Muscle of leg (tissue), 11 donors: ENCODE results near the gene ATP2A2. TPM values are rescaled to one million over a fixed set of nuclear protein-coding genes. Genes with fewer than 3 reads are reported as not detected.
A peak's percentile ranks its signal among the peaks of the same experiment; 100 is the strongest.
"Not testable (repeated sequence)": the region's sequence is repeated elsewhere in the genome, so short reads cannot be mapped to it uniquely, and the experiment has no call there.

Experiments
- DNase-seq: peaks from one replicate; pipeline ENCODE4 v3.0.0; 2013
- H3K27ac ChIP-seq: one replicate; pipeline ENCODE4 v1.5.1; 2013; ENCODE audit warnings: mild to moderate bottlenecking, low read length, control low read depth
- H3K27me3 ChIP-seq: one replicate; pipeline ENCODE4 v1.6.1; 2013; ENCODE audit warnings: low read length; ENCODE audit not compliant: control insufficient read depth, insufficient read depth
- H3K36me3 ChIP-seq: one replicate; pipeline ENCODE4 v1.6.1; 2013; ENCODE audit warnings: low read length; ENCODE audit not compliant: control insufficient read depth, insufficient read depth
- H3K4me1 ChIP-seq: one replicate; pipeline ENCODE4 v1.6.1; 2013; ENCODE audit warnings: low read length; ENCODE audit not compliant: control insufficient read depth, insufficient read depth
- H3K4me3 ChIP-seq: one replicate; pipeline ENCODE4 v1.5.1; 2013; ENCODE audit warnings: low read length, control low read depth
- H3K9me3 ChIP-seq: replicated peaks from 2 replicates; pipeline ENCODE4 v1.6.1; 2013; ENCODE audit warnings: low read depth, low read length; ENCODE audit not compliant: control insufficient read depth
- WGBS: methylation state at CpG from one replicate; pipeline ENCODE4 v1.1.5; 2013; ENCODE audit warnings: missing lambda C conversion rate; ENCODE audit not compliant: insufficient coverage; 5-methylcytosine and 5-hydroxymethylcytosine counted together
- polyA plus RNA-seq, 8 donors: library from polyadenylated mRNA; unstranded; fragments of 120-200 nt; gene quantifications; one replicate each; pipeline versions ENCODE4 v1.2.1 to v1.2.3, GENCODE V29; 2013; ENCODE audit warnings: inconsistent platforms in 1 of 8, low replicate concordance in 1 of 8; ENCODE audit not compliant: insufficient read length in 8 of 8, insufficient read depth in 1 of 8
- total RNA-seq: library from RNA; stranded (reverse); fragments of 120-200 nt; gene quantifications from one replicate; pipeline ENCODE4 v1.2.4, GENCODE V29; 2013

Gene ATP2A2
- total and polyA plus RNA-seq, 9 donors, result 312 to 712 (median 556) TPM

DNA sequence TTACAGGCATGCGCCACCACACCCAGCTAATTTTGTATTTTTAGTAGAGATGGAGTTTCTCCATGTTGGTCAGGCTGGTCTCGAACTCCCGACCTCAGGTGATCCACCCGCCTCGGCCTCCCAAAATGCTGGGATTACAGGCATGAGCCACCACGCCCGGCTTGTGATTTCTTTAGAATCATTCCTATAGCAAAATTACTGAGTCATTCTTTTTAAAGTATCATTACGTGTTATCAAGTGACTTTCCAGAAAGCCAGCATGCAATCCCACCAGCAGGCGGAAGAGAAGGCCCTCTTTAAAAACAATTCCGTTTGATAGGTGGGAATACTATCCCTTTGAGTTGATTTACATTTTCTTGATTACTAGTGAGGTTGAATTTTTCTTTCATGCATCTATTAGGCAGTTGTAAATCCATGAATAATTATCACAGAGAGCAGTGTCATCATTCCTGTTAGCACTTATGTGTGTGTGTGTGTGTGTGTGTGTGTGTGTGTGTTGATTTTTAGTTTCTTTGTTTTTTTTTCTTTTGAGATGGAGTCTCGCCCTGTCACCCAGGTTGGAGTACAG, 25.1 kb upstream of the ATP2A2 start:
- peaks cover 19% of the 10 kb centered on the region for H3K4me1 ChIP-seq
- WGBS, result 90% methylated on average over 5 of the region's 11 CpGs
- H3K27ac ChIP-seq, H3K9me3 ChIP-seq, DNase-seq, H3K4me3 ChIP-seq, H3K36me3 ChIP-seq, H3K27me3 ChIP-seq: not testable (repeated sequence)

DNA sequence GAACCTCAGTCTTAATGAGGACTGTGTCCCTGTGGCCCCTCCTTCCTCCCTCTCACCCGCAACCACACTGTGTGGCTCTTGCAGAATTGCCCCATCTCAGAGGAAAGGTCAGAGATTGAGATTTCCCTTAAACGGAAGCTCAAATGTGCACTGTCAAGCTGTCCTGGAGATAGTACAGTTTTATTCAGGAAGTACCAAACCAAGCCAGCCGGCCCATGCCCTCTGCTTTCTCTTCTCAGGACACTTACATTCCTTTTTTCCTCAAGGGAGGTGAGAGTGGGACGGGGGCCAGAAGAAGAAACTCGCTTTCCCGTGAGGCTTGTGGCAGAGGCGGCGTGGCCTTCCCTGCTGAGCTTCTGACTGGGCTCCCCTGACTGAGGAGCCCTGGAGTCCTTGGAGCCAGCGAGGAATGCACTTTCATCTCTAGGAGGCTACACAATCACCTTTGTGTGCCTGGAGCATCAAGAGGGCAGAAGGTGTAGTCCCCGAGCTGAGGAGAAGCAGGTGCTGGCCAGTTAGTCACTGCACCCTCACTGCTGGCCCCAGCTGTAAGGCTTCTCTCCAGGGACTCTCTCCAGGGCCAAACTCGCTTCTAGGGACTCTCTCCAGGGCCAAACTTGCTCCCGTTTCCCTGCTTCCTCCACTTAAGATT, 24.1 kb upstream of the ATP2A2 start:
- Histone ChIP-seq H3K27me3 (no peaks in the 10 kb centered on the region), H3K4me1 (peaks cover 19% of the 10 kb centered on the region), H3K4me3 (no peak overlapping the region), H3K9me3 (no peaks in the 10 kb centered on the region), H3K27ac (peak overlapping the region; percentile 53), H3K36me3 (peaks cover 3% of the 10 kb centered on the region)
- 56% methylated on average over 10 of the region's 12 CpGs for WGBS
- DNase-seq, result peak; percentile 66

DNA sequence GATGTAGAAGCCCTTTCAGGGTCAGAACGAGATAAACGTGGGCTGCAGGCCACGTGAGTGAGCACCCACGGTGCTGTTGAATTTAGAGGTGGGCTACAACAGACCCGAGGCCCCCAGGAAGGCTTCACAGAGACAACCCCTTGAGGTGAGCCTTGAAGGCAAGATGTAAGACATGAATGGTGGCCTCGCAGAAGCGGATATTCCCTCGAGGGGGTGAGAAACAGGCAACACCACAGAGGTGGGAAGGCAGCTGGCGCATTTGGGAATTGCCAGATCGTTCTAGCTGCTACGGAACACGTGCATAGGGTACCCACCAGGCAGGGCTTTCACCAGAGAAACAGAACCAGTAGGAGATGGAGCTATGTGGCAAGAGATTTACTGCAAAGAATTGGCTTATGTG, 22.6 kb upstream of the ATP2A2 start:
- H3K27me3 ChIP-seq, result no peaks in the 10 kb centered on the region
- DNase-seq, result no peak
- peaks cover 12% of the 10 kb centered on the region for H3K4me1 ChIP-seq
- no peak overlapping the region for H3K4me3 ChIP-seq
- no peak overlapping the region for H3K27ac ChIP-seq
- H3K36me3 ChIP-seq, result peaks cover 3% of the 10 kb centered on the region
- no peaks in the 10 kb centered on the region for H3K9me3 ChIP-seq
- WGBS, result 84% methylated on average over 12 of the region's 12 CpGs

DNA sequence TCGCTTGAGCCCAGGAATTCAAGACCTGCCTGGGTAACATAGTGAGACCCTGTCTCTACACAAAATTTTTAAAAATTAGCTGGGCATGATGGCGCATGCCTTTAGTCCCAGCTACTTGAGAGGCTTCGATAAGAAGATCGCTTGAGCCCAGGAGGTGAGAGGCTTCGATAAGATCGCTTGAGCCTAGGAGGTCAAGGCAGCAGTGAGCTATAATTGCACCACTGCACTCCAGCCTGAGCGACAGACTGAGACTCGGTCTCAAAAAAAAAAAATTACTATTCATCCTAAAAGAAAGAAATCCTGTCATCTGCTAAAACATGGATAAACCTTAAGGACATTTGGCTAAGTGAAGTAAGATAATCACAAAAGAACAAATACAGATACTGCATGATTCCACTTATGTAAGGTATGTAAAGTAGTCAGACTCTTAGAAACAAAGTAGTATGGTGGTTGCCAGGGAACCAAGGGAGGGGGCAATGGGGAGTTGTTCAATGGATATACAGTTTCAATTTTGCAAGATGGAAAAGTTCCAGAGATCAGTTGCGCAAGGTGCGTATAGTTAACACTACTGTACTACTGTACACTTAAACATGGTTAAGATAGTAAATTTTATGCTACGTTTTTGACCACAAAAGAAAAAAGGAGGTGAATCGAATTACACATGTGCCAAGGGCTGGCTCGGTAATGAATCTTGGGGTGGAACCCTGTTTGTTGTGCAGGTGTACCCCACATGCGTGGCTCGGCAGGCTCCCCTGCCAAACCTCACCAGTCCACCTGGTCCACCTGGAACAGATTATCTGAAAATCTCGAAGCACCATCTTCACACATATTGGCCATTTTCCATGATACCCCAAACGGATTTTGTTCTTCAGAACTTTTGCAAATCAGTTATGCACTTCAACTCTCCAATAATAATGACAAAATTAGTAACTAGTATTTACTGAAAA, 18.3 kb upstream of the ATP2A2 start:
- Histone ChIP-seq H3K36me3 (peaks cover 2% of the 10 kb centered on the region), H3K27ac (no peak overlapping the region), H3K4me3 (no peak overlapping the region), H3K9me3 (no peaks in the 10 kb centered on the region), H3K4me1 (peaks cover 17% of the 10 kb centered on the region), H3K27me3 (no peaks in the 10 kb centered on the region)
- no peak for DNase-seq
- WGBS, result 68% methylated on average over 8 of the region's 17 CpGs

DNA sequence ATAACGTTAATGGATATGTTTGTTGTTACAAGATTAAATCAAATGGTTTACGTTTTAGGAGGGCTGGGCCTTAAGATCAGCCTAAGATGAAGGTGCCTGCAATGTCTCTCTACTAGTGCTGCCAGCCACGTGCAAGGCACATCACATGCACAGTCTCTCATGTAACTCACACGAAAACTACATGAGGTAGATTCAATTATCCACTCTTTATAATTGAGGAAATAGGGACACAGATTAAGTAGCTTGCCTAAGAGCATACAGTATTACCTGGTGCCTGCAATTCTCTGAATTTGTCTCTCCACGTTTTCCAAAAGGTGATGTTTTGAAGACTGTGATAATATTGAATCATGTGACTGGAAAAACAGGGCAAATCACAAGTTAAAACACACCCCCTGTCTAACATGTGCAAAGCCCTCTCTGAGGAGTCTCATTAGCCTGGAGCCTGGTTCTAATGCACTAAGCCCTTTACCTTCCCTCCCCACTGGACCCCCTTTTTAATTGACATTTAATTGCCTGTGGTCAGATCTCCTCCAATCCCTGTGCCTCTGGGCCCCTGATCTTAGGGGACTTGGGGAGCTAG, 14.6 kb upstream of the ATP2A2 start:
- H3K4me3 ChIP-seq, result no peak overlapping the region
- no peaks in the 10 kb centered on the region for H3K27me3 ChIP-seq
- DNase-seq, result no peak
- no peaks in the 10 kb centered on the region for H3K36me3 ChIP-seq
- peak overlapping the region; percentile 93 for H3K27ac ChIP-seq
- no CpG with 5 or more reads among the region's 5 CpGs for WGBS
- peaks cover 43% of the 10 kb centered on the region for H3K4me1 ChIP-seq
- no peaks in the 10 kb centered on the region for H3K9me3 ChIP-seq

DNA sequence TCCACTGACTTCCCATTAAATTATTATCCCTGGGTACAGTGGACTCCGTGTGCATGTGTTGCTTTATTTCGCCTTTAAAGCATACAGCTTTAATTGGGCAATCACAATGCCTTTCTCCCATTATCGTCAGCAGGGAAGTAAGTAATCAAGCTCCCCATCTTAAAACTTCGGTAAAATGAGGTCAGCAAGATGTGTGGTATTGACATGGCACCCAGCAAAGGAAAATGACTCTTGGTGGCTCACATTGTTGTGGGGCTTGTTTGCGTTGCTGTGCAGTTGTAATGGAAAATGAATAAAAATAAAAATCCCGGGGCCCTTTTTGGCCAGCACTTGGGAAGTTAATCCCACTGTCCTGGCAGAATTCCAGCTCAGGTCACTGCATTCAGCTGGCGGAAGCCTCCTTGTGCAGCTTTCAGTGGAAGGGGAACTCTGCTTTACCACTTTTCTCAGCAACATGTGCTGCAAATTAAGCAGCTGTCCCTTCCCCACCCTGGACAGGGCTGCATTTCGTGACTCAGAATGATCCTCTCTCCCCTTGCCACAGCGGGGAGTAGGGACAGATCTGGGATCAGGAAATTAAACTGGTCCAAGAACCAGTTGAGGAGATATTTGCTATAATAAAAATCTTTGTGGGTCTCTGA, 13.9 kb upstream of the ATP2A2 start:
- H3K27me3 ChIP-seq, result no peaks in the 10 kb centered on the region
- DNase-seq, result peak; percentile 97
- H3K4me3 ChIP-seq, result no peak overlapping the region
- 8% methylated on average over 3 of the region's 9 CpGs for WGBS
- no peaks in the 10 kb centered on the region for H3K36me3 ChIP-seq
- H3K27ac ChIP-seq, result peak overlapping the region; percentile 93
- H3K9me3 ChIP-seq, result no peaks in the 10 kb centered on the region
- peaks cover 48% of the 10 kb centered on the region for H3K4me1 ChIP-seq

DNA sequence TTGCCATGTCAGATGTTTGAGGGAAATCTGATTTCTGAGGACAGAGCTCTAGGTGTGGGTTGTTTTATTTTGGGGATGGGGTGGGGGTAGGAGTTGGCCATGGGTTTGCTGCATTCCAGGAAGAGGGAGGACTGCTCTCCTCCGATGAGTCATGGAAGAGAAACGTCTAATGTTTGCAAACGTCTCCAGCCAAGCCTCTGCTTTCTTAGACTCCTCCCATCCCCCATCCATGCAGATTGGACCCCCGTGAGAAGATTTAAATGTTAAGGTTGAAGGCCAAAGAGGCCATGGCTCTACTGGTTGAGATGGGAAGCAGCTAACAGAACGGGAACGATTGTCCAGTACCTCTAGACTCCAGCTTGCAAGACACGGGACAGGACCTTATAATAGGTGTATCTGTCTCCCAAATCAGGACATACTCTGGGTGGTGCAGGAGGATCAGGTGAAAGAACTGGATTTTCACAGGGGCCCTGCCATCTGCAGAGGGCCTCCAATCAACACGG, 11.4 kb upstream of the ATP2A2 start:
- H3K27me3 ChIP-seq, result no peaks in the 10 kb centered on the region
- peak; percentile 64 for DNase-seq
- peak overlapping the region; percentile 79 for H3K27ac ChIP-seq
- WGBS, result 31% methylated on average over 2 of the region's 8 CpGs
- H3K4me1 ChIP-seq, result peaks cover 54% of the 10 kb centered on the region
- H3K4me3 ChIP-seq, result no peak overlapping the region
- no peaks in the 10 kb centered on the region for H3K36me3 ChIP-seq
- H3K9me3 ChIP-seq, result no peaks in the 10 kb centered on the region

DNA sequence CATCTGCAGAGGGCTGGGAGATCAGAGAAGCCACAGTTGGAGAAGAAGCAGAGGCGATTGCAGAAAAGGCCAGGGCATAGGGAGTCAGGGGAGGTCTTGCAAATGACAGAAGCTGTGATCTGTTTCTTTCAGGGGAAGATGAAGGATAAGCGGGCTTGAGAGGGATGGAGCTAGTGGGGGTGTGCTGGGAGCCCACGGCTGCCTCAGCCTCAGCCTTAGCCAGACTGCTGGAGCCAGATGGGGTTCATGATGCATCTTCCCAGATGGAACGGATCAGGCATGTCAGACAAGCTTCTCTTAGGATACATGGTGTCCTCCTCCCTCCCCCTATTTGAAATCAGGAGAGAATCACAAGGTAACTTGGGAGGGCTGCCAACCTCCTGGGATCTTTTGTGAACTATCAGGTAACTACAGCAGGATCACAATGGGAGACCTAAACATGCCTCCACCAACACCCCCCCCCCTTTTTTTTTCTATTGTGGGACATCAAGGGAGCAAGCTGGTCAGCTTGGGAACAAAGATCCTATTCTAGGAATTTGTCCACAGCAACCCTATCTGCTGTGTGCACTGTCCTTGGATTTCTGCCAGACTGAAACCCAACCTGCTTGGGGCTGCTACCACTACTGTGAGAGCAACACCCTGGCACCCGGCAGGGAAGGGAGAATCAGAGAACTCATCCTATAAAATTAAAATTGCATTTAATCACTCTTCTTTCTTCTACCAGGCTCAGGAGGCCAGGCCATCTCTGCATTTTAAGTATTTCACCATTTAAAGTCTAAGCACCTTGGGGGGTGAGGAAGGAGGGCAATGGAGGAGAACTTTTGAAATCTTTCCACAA, 10.7 kb upstream of the ATP2A2 start:
- H3K27ac ChIP-seq, result peak overlapping the region; percentile 79
- no peak overlapping the region for H3K4me3 ChIP-seq
- no peaks in the 10 kb centered on the region for H3K36me3 ChIP-seq
- H3K9me3 ChIP-seq, result no peaks in the 10 kb centered on the region
- peaks cover 54% of the 10 kb centered on the region for H3K4me1 ChIP-seq
- no peaks in the 10 kb centered on the region for H3K27me3 ChIP-seq
- DNase-seq, result peak; percentile 87
- 45% methylated on average over 3 of the region's 5 CpGs for WGBS

DNA sequence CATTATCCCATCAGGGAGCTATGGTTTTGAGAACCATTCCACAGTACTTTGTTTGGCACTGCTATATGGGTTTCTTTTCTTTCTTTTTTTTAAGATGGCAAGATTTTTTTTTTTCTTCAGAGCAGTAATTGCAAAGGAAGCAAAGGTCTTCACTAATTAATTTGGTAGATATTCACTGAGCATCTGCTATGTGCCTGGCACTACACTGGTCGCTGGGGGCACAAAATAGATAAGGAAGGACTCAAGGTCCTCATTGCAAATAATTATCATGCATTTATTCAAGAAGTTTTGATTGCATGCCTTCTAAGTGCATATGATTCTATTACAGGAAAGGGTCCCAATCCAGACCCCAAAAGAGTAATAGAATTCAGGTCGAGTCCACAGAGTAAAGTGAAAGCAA, 10.0 kb upstream of the ATP2A2 start:
- peak overlapping the region; percentile 79 for H3K27ac ChIP-seq

More for the DNA sequence above, 10.0 kb upstream of the ATP2A2 start:
- no peaks in the 10 kb centered on the region for H3K36me3 ChIP-seq
- no CpG with 5 or more reads among the region's 2 CpGs for WGBS
- H3K4me3 ChIP-seq, result no peak overlapping the region
- H3K4me1 ChIP-seq, result peaks cover 54% of the 10 kb centered on the region
- DNase-seq, result no peak
- no peaks in the 10 kb centered on the region for H3K27me3 ChIP-seq
- no peaks in the 10 kb centered on the region for H3K9me3 ChIP-seq
